Neural cell (in vitro differentiated cells): Measurements from ENCODE around the gene GSTCD.

ENCODE experiments used
- CTCF ChIP-seq: fragments of 450-650 bp; IDR thresholded peaks from 2 replicates; pipeline ENCODE4 v1.5.1; 2014; ENCODE audit warnings: antibody characterized with exemption, mild to moderate bottlenecking, moderate library complexity; ENCODE audit not compliant: poor library complexity, severe bottlenecking
- EP300 ChIP-seq: fragments of 450-650 bp; conservative IDR thresholded peaks from 2 replicates; pipeline ENCODE4 v1.6.1; 2014; ENCODE audit warnings: antibody characterized with exemption, mild to moderate bottlenecking, moderate library complexity; ENCODE audit not compliant: poor library complexity, severe bottlenecking
- EZH2 ChIP-seq: fragments of 200-600, 300-800 bp; shearing (Covaris generic), sonication (generic); IDR thresholded peaks from 2 replicates; pipeline ENCODE4 v1.6.1; 2014; ENCODE audit warnings: antibody characterized with exemption, low read length, borderline replicate concordance, mild to moderate bottlenecking; ENCODE audit not compliant: insufficient read depth, poor library complexity, severe bottlenecking
- MXI1 ChIP-seq: fragments of 450-650 bp; conservative IDR thresholded peaks from 2 replicates; pipeline ENCODE4 v1.6.1; 2014; ENCODE audit warnings: antibody characterized with exemption, mild to moderate bottlenecking; ENCODE audit not compliant: poor library complexity, severe bottlenecking
- POLR2AphosphoS5 ChIP-seq: IDR thresholded peaks from 2 replicates; pipeline ENCODE4 v1.6.1; 2012
- RAD21 ChIP-seq: fragments of 450-650 bp; conservative IDR thresholded peaks from 2 replicates; pipeline ENCODE4 v1.6.1; 2014; ENCODE audit warnings: antibody characterized with exemption, mild to moderate bottlenecking, moderate library complexity
- REST ChIP-seq: IDR thresholded peaks from 2 replicates; pipeline ENCODE4 v1.6.1; 2012; ENCODE audit warnings: borderline replicate concordance
- SMC3 ChIP-seq: fragments of 450-650 bp; conservative IDR thresholded peaks from 2 replicates; pipeline ENCODE4 v1.6.1; 2014; ENCODE audit warnings: antibody characterized with exemption, mild to moderate bottlenecking, moderate library complexity; ENCODE audit not compliant: poor library complexity
- TAF1 ChIP-seq: IDR thresholded peaks from 2 replicates; pipeline ENCODE4 v1.6.1; 2012; ENCODE audit warnings: low read depth

- no peak for TF ChIP-seq EP300
- TF ChIP-seq CTCF: no peak
- TF ChIP-seq POLR2AphosphoS5: no peak
- no peak for TF ChIP-seq RAD21
- TF ChIP-seq EZH2: no peak
- TF ChIP-seq REST: no peak
- TF ChIP-seq SMC3: no peak
- no peak for TF ChIP-seq MXI1
- TF ChIP-seq TAF1: no peak
These were observed 803 bp upstream of the GSTCD start for GRCh38 chr4:105707782-105708180.
